ENCODE measurements around the gene PITX1.

DNA sequence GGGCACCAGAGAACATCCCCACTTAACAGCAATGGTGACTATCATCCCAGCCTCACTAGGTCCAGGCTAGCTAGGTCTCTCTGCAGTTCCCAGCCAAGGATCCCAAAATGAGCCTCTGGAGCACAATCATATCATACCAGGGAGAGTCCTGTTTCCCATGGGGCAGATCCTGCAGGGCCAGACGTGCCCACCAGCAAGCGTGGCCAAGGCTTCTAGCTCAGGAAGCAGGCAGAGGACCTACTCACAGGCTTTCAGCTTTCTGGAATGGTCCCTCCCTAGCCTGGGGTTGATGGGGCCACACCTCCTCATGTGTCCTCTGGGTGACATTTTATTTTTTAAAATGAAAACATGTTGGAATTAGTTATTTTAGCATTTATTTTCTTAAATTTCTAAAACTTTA, 45.7 kb upstream of the PITX1 start:
- TF ChIP-seq EZH2phosphoT487 (IDR thresholded peaks at IDR 0.05; ENCODE audit: insufficient read depth, low read depth) (no peak), EZH2 (IDR thresholded peaks at IDR 0.05; ENCODE audit: insufficient read depth, poor library complexity, severe bottlenecking) (no peak)
